H1 (cell line): ENCODE results near the gene ASTN1. TPM values are rescaled to one million over a fixed set of nuclear protein-coding genes. Genes with fewer than 3 reads are reported as not detected.

Experiments
- CTCF ChIA-PET: fragments of 300-600 bp; sonication (Branson Sonifier 250); formaldehyde crosslinking; loops from one replicate; lab custom pipeline; 2021; ENCODE audit not compliant: partially characterized antibody; lab: Charles Lee
- POLR2A ChIA-PET: fragments of 300-600 bp; sonication (Branson Sonifier 250); formaldehyde crosslinking; loops from one replicate; lab custom pipeline; 2021; ENCODE audit warnings: inconsistent platforms; ENCODE audit not compliant: partially characterized antibody; lab: Charles Lee
- DNase-seq, 2 experiments: peaks; one replicate each; pipeline versions ENCODE4 v3.0.0 to v3.0.0-alpha.2; 2010 to 2022; ENCODE audit warnings: low spot score in 2 of 2, low read depth in 1 of 2, mixed read lengths in 1 of 2
- FAIRE-seq: peaks from 2 replicates; lab custom pipeline; 2011; peaks lifted over from hg19 to GRCh38; lab: Jason Lieb, UNC
- H2AFZ ChIP-seq: 2 replicates; pipeline ENCODE4 v1.8.1; 2012; ENCODE audit warnings: low read length, inconsistent platforms
- H2AK5ac ChIP-seq: 2 replicates; pipeline ENCODE4 v1.6.1; 2013; ENCODE audit warnings: low read depth, low read length
- H2BK120ac ChIP-seq: replicated peaks from 2 replicates; pipeline ENCODE3; 2013; ENCODE audit warnings: low read depth, low read length, inconsistent platforms
- H2BK12ac ChIP-seq: 2 replicates; pipeline ENCODE4 v1.6.1; 2013; ENCODE audit warnings: low read depth, low read length
- H2BK15ac ChIP-seq: 2 replicates; pipeline ENCODE4 v1.6.1; 2013; ENCODE audit warnings: low read length
- H2BK20ac ChIP-seq: 2 replicates; pipeline ENCODE4 v1.6.1; 2013; ENCODE audit warnings: low read length
- H2BK5ac ChIP-seq: 2 replicates; pipeline ENCODE4 v1.6.1; 2013; ENCODE audit warnings: low read depth, low read length
- H3K14ac ChIP-seq: 2 replicates; pipeline ENCODE4 v1.6.1; 2013; ENCODE audit warnings: inconsistent platforms; ENCODE audit not compliant: insufficient read length
- H3K18ac ChIP-seq: 2 replicates; pipeline ENCODE4 v1.6.1; 2013; ENCODE audit warnings: low read length; ENCODE audit errors: extremely low read depth
- H3K23ac ChIP-seq: 2 replicates; pipeline ENCODE4 v1.6.1; 2013; ENCODE audit warnings: inconsistent platforms; ENCODE audit not compliant: insufficient read length
- H3K23me2 ChIP-seq: 2 replicates; pipeline ENCODE4 v1.6.1; 2013; ENCODE audit warnings: low read depth, low read length
- H3K27ac ChIP-seq: 2 replicates; pipeline ENCODE4 v1.6.1; 2011; ENCODE audit warnings: low read depth, low read length, inconsistent platforms
- H3K27me3 ChIP-seq, 4 experiments: replicated peaks in 1 of 4; 1 replicate in 1 of 4; 2 replicates in 3 of 4; pipeline versions ENCODE4 v1.6.1 to v1.8.1; 2011 to 2013; ENCODE audit warnings: low read length in 3 of 4, mild to moderate bottlenecking in 3 of 4, inconsistent platforms in 2 of 4, mixed read lengths in 2 of 4, moderate library complexity in 1 of 4; ENCODE audit not compliant: control insufficient read depth in 3 of 4, insufficient read depth in 3 of 4; ENCODE audit errors: extremely low read depth in 1 of 4
- H3K36me3 ChIP-seq, 4 experiments: 2 replicates each; pipeline versions ENCODE4 v1.6.1 to v1.8.1; 2011 to 2013; ENCODE audit warnings: mild to moderate bottlenecking in 4 of 4, low read length in 3 of 4, moderate library complexity in 2 of 4, control low read depth in 1 of 4, inconsistent platforms in 1 of 4; ENCODE audit not compliant: insufficient read depth in 4 of 4, control insufficient read depth in 2 of 4
- H3K4ac ChIP-seq: replicated peaks from 2 replicates; pipeline ENCODE3; 2013; ENCODE audit warnings: low read length, low read depth, mixed read lengths, inconsistent platforms; ENCODE audit not compliant: insufficient read length
- H3K4me1 ChIP-seq, 4 experiments: replicated peaks in 1 of 4; 1 replicate in 1 of 4; 2 replicates in 3 of 4; pipeline versions ENCODE4 v1.6.1 to v1.8.1; 2011 to 2013; ENCODE audit warnings: low read length in 3 of 4, inconsistent platforms in 2 of 4, mixed read lengths in 1 of 4; ENCODE audit not compliant: insufficient read depth in 4 of 4, control insufficient read depth in 3 of 4
- H3K4me2 ChIP-seq, 2 experiments: 2 replicates each; pipeline versions ENCODE4 v1.6.1 to v1.8.1; 2011 to 2013; ENCODE audit warnings: low read depth in 2 of 2, low read length in 2 of 2, control low read depth in 1 of 2, inconsistent platforms in 1 of 2, mild to moderate bottlenecking in 1 of 2; ENCODE audit not compliant: insufficient read depth in 1 of 2
- H3K4me3 ChIP-seq, 4 experiments: fragments of 200-600, 300-600 bp in 1 of 4; sonication (generic), shearing (Covaris generic), sonication (Bioruptor Twin) in 1 of 4; 2 replicates each; pipeline versions ENCODE4 v1.5.1 to v1.8.1; 2011 to 2016; ENCODE audit warnings: low read length in 4 of 4, low read depth in 3 of 4, control low read depth in 2 of 4, inconsistent platforms in 2 of 4, mild to moderate bottlenecking in 2 of 4, mixed read lengths in 1 of 4, moderate library complexity in 1 of 4; ENCODE audit not compliant: insufficient read depth in 2 of 4; ENCODE audit errors: extremely low read depth in 1 of 4
- H3K56ac ChIP-seq: replicated peaks from 2 replicates; pipeline ENCODE3; 2013; ENCODE audit warnings: low read depth, mild to moderate bottlenecking, mixed read lengths, low read length, inconsistent platforms; ENCODE audit not compliant: insufficient read length
- H3K79me1 ChIP-seq: 2 replicates; pipeline ENCODE4 v1.6.1; 2013; ENCODE audit warnings: low read depth, low read length, control low read depth
- H3K79me2 ChIP-seq, 2 experiments: 2 replicates each; pipeline versions ENCODE4 v1.6.1 to v1.8.1; 2012 to 2013; ENCODE audit warnings: low read length in 2 of 2, mild to moderate bottlenecking in 2 of 2, inconsistent platforms in 1 of 2; ENCODE audit not compliant: insufficient read depth in 2 of 2, control insufficient read depth in 1 of 2
- H3K9ac ChIP-seq, 4 experiments: replicated peaks in 1 of 4; 1 replicate in 1 of 4; 2 replicates in 3 of 4; pipeline versions ENCODE4 v1.6.1 to v1.8.1; 2011 to 2013; ENCODE audit warnings: low read depth in 3 of 4, low read length in 3 of 4, control low read depth in 2 of 4, mild to moderate bottlenecking in 2 of 4, moderate library complexity in 2 of 4, inconsistent platforms in 1 of 4; ENCODE audit errors: extremely low read depth in 1 of 4
- H3K9me3 ChIP-seq, 2 experiments: 2 replicates each; pipeline versions ENCODE4 v1.6.1 to v1.8.1; 2012 to 2013; ENCODE audit warnings: mild to moderate bottlenecking in 2 of 2, moderate library complexity in 2 of 2, control low read depth in 1 of 2, inconsistent platforms in 1 of 2, low read depth in 1 of 2, low read length in 1 of 2, mixed read lengths in 1 of 2; ENCODE audit not compliant: insufficient read depth in 2 of 2
- H4K20me1 ChIP-seq, 2 experiments: replicated peaks in 1 of 2; 2 replicates each; pipeline versions ENCODE3 to v1.8.1; 2011 to 2013; ENCODE audit warnings: inconsistent platforms in 2 of 2, low read length in 2 of 2, mild to moderate bottlenecking in 1 of 2; ENCODE audit not compliant: insufficient read depth in 2 of 2, control insufficient read depth in 1 of 2
- H4K5ac ChIP-seq: 2 replicates; pipeline ENCODE4 v1.6.1; 2013; ENCODE audit warnings: low read length, low read depth, mixed read lengths, inconsistent platforms; ENCODE audit not compliant: insufficient read length
- H4K8ac ChIP-seq: 2 replicates; pipeline ENCODE4 v1.8.0; 2013; ENCODE audit warnings: mild to moderate bottlenecking, moderate library complexity, low read length, inconsistent platforms; ENCODE audit not compliant: insufficient read depth; ENCODE audit errors: extremely low read depth
- H4K91ac ChIP-seq: replicated peaks from 2 replicates; pipeline ENCODE3; 2013; ENCODE audit warnings: low read length, mixed read lengths, inconsistent platforms; ENCODE audit not compliant: insufficient read length
- HDAC2 ChIP-seq, 2 experiments: fragments of 300-600 bp in 1 of 2; sonication (generic) in 1 of 2; IDR thresholded peaks; 2 replicates each; pipeline ENCODE4 v1.6.1; 2011 to 2012; ENCODE audit warnings: low read depth in 2 of 2, low read length in 2 of 2, mild to moderate bottlenecking in 2 of 2, moderate library complexity in 2 of 2, borderline replicate concordance in 1 of 2, inconsistent platforms in 1 of 2
- WGBS, 2 experiments: shearing (Covaris generic) in 1 of 2; methylation state at CpG; one replicate each; pipeline versions ENCODE4 v1.1.6 to v1.1.7; 2013 to 2015; ENCODE audit warnings: low lambda C conversion rate in 2 of 2, mixed read lengths in 2 of 2, inconsistent platforms in 1 of 2, low coverage in 1 of 2, missing lambda C conversion rate in 1 of 2; ENCODE audit not compliant: insufficient replicate concordance in 2 of 2, insufficient coverage in 1 of 2, insufficient read length in 1 of 2; ENCODE audit errors: extremely low coverage in 1 of 2, missing lambda C conversion rate in 1 of 2; 5-methylcytosine and 5-hydroxymethylcytosine counted together
- polyA plus RNA-seq, 7 experiments: library from polyadenylated mRNA; depleted of rRNA in 3 of 7; stranded (reverse) in 5 of 7; unstranded in 2 of 7; fragments of >200 nt in 5 of 7; fragments of 200-250 nt in 2 of 7; gene quantifications; 1 replicate in 5 of 7; 2 replicates in 1 of 7; 4 replicates in 1 of 7; pipeline versions ENCODE4 v1.2.1 to v1.2.3, GENCODE V29; 2011 to 2013; ENCODE audit warnings: missing spikeins in 2 of 7, mixed read lengths in 2 of 7
- total RNA-seq: library from RNA; stranded (reverse); fragmentation: NEBNext Ultra II Directional; extraction: Animal tissue kit (Norgen Biotek cat#: 25700); gene quantifications from 2 replicates; pipeline ENCODE4 v1.2.1, GENCODE V29; 2021

Gene ASTN1
- total and polyA plus RNA-seq, 2 of the 8 experiments (the other 6 are each of a cell fraction or from before 2014, with no cell fraction given), result 2.9 to 4.1 TPM

- ChIA-PET POLR2A (no interaction called here), CTCF (no interaction called here)
- Histone ChIP-seq H4K8ac (no peak overlapping the region), H3K18ac (no peak overlapping the region), H3K23ac (no peak overlapping the region), H4K91ac (no peak overlapping the region), H3K36me3 (no peaks in the 10 kb centered on the region), H2BK120ac (no peak overlapping the region), H3K4me1 (no peaks in the 10 kb centered on the region), H3K4me3 (no peak overlapping the region), H4K5ac (no peak overlapping the region), H2BK12ac (no peak overlapping the region), H2BK20ac (no peak overlapping the region), H3K9me3 (no peaks in the 10 kb centered on the region), H3K79me2 (no peaks in the 10 kb centered on the region), H3K14ac (no peak overlapping the region), H3K56ac (no peak overlapping the region), H3K4ac (no peak overlapping the region), H3K23me2 (no peaks in the 10 kb centered on the region; the same call in 1 of the 2 replicates), H4K20me1 (no peaks in the 10 kb centered on the region), H3K79me1 (no peaks in the 10 kb centered on the region), H3K9ac (no peak overlapping the region), H3K27me3 (no peaks in the 10 kb centered on the region), H2AFZ (no peak overlapping the region), H3K4me2 (no peak overlapping the region), H2BK15ac (no peak overlapping the region), H2BK5ac (no peak overlapping the region), H2AK5ac (no peak overlapping the region), H3K27ac (no peak overlapping the region)
- FAIRE-seq, result no peak
- no peak for DNase-seq
- no peak for TF ChIP-seq HDAC2 (IDR thresholded peaks at IDR 0.05; ENCODE audit: borderline replicate concordance in 1 of 2, low read depth in 2 of 2, low read length in 2 of 2)
- WGBS, 2 experiments, result 92% methylated on average over 4 of the region's 4 CpGs; no CpG with 5 or more reads in 1 of the 2 experiments
These were observed 35.8 kb upstream of the ASTN1 start for GRCh38 chr1:177200290-177200689.
